Thyroid gland (tissue), 4 donors: ENCODE measurements around the gene RBL1.

ENCODE experiments used
- POLR2A ChIP-seq, 2 donors: fragments of 450-650 bp; IDR thresholded peaks; one replicate each; pipeline ENCODE4 v1.6.1; 2017; ENCODE audit warnings: antibody characterized with exemption in 2 of 2, mild to moderate bottlenecking in 2 of 2, moderate library complexity in 1 of 2
- TF ChIP-seq, protein P1 (sequence below), 6 experiments: fragments of 200-600 bp in 3 of 6; fragments of 450-650 bp in 3 of 6; sonication (generic) in 3 of 6; IDR thresholded peaks; one replicate each; pipeline ENCODE4 v1.5.1; 2016 to 2019; ENCODE audit warnings: antibody characterized with exemption in 6 of 6, mild to moderate bottlenecking in 2 of 6, inconsistent platforms in 1 of 6, moderate library complexity in 1 of 6

- TF ChIP-seq, protein P1, sequence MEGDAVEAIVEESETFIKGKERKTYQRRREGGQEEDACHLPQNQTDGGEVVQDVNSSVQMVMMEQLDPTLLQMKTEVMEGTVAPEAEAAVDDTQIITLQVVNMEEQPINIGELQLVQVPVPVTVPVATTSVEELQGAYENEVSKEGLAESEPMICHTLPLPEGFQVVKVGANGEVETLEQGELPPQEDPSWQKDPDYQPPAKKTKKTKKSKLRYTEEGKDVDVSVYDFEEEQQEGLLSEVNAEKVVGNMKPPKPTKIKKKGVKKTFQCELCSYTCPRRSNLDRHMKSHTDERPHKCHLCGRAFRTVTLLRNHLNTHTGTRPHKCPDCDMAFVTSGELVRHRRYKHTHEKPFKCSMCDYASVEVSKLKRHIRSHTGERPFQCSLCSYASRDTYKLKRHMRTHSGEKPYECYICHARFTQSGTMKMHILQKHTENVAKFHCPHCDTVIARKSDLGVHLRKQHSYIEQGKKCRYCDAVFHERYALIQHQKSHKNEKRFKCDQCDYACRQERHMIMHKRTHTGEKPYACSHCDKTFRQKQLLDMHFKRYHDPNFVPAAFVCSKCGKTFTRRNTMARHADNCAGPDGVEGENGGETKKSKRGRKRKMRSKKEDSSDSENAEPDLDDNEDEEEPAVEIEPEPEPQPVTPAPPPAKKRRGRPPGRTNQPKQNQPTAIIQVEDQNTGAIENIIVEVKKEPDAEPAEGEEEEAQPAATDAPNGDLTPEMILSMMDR (IDR thresholded peaks at IDR 0.05) = no peak
- no peak for TF ChIP-seq POLR2A (IDR thresholded peaks at IDR 0.05)
These were observed 128.2 kb downstream of the RBL1 start for GRCh38 chr20:36967636-36968035.
